Activated CD4-positive, CD25-positive, alpha-beta regulatory T cell treated with anti-CD3 and anti-CD28 coated beads, Interleukin-2, amount 50 U/mL, for 16 hours (primary cell): ENCODE data around the gene YIPF3.
"Not testable (repeated sequence)": the region's sequence is repeated elsewhere in the genome, so short reads cannot be mapped to it uniquely, and the experiment has no call there.

Experiments used
- DNase-seq: peaks from one replicate; pipeline ENCODE4 v3.0.0-alpha.2; 2020; ENCODE audit warnings: low read depth, low spot score

The YIPF3 gene

GRCh38 chr6:43509984-43510826 lies 6.5 kb downstream of the YIPF3 start, which contains the start of gene LRRC73:
TSS of gene LRRC73 (minus strand) at chr6:43510346. CDS start at chr6:43509785, 561 bp downstream.
- DNase-seq: peak; percentile 59

- DNase-seq: no peak
Observed at GRCh38 chr6:43509142-43509983, 7.4 kb downstream of the YIPF3 start.

- DNase-seq: no peak
Observed at GRCh38 chr6:43508481-43509141, 8.1 kb downstream of the YIPF3 start.

GRCh38 chr6:43506667-43507471 lies 9.9 kb downstream of the YIPF3 start:
- peak; percentile 61 for DNase-seq

GRCh38 chr6:43506171-43506570 lies 10.6 kb downstream of the YIPF3 start:
- no peak for DNase-seq

GRCh38 chr6:43505718-43506117 lies 11.0 kb downstream of the YIPF3 start:
- no peak for DNase-seq

GRCh38 chr6:43504756-43505593 lies 11.8 kb downstream of the YIPF3 start:
- DNase-seq: no peak

- DNase-seq: no peak
Observed at GRCh38 chr6:43503443-43503842, 13.3 kb downstream of the YIPF3 start.

GRCh38 chr6:43502666-43503065 lies 14.1 kb downstream of the YIPF3 start:
- no peak for DNase-seq

- DNase-seq: no peak
Observed at GRCh38 chr6:43500921-43501320, 15.8 kb downstream of the YIPF3 start.

GRCh38 chr6:43499028-43499815 lies 17.5 kb downstream of the YIPF3 start:
- no peak for DNase-seq

- DNase-seq: not testable (repeated sequence)
Observed at GRCh38 chr6:43498291-43498690, 18.4 kb downstream of the YIPF3 start.

- no peak for DNase-seq
Observed at GRCh38 chr6:43497689-43498088, 19.0 kb downstream of the YIPF3 start.

GRCh38 chr6:43497129-43497396 lies 19.7 kb downstream of the YIPF3 start:
- no peak for DNase-seq

GRCh38 chr6:43496370-43497128 lies 20.2 kb downstream of the YIPF3 start:
- no peak for DNase-seq

GRCh38 chr6:43495409-43495941 lies 21.3 kb downstream of the YIPF3 start:
- DNase-seq: no peak

GRCh38 chr6:43494766-43495165 lies 22.0 kb downstream of the YIPF3 start:
- DNase-seq: no peak

- no peak for DNase-seq
Observed at GRCh38 chr6:43494321-43494720, 22.4 kb downstream of the YIPF3 start.

GRCh38 chr6:43493833-43494232 lies 22.9 kb downstream of the YIPF3 start:
- no peak for DNase-seq
